Thyroid gland (tissue), 4 donors: ENCODE measurements around the gene SELENOP.

Source experiments
- POLR2A ChIP-seq, 2 donors: fragments of 450-650 bp; IDR thresholded peaks; one replicate each; pipeline ENCODE4 v1.6.1; 2017; ENCODE audit warnings: antibody characterized with exemption in 2 of 2, mild to moderate bottlenecking in 2 of 2, moderate library complexity in 1 of 2
- TF ChIP-seq, protein P1 (sequence below), 6 experiments: fragments of 200-600 bp in 3 of 6; fragments of 450-650 bp in 3 of 6; sonication (generic) in 3 of 6; IDR thresholded peaks; one replicate each; pipeline ENCODE4 v1.5.1; 2016 to 2019; ENCODE audit warnings: antibody characterized with exemption in 6 of 6, mild to moderate bottlenecking in 2 of 6, inconsistent platforms in 1 of 6, moderate library complexity in 1 of 6

DNA sequence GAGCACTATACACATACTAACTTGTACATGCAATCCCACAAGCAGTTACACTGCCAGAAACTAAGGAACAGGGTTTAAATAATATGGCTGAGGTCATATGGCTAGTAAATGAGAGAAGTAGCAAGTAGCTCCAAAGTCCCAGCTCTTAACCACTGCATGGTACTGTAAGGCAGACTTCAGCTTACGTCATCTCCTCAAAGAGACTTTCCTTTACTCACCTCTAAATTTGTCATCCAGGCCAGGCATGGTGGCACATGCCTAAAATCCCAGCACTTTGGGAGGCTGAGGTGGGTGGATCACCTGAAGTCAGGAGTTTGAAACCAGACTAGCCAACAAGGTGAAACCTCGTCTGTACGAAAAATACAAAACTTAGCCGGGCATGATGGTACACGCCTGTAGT is 20.4 kb upstream of the SELENOP start:
- TF ChIP-seq, protein P1, sequence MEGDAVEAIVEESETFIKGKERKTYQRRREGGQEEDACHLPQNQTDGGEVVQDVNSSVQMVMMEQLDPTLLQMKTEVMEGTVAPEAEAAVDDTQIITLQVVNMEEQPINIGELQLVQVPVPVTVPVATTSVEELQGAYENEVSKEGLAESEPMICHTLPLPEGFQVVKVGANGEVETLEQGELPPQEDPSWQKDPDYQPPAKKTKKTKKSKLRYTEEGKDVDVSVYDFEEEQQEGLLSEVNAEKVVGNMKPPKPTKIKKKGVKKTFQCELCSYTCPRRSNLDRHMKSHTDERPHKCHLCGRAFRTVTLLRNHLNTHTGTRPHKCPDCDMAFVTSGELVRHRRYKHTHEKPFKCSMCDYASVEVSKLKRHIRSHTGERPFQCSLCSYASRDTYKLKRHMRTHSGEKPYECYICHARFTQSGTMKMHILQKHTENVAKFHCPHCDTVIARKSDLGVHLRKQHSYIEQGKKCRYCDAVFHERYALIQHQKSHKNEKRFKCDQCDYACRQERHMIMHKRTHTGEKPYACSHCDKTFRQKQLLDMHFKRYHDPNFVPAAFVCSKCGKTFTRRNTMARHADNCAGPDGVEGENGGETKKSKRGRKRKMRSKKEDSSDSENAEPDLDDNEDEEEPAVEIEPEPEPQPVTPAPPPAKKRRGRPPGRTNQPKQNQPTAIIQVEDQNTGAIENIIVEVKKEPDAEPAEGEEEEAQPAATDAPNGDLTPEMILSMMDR (IDR thresholded peaks at IDR 0.05), result no peak
- TF ChIP-seq POLR2A (IDR thresholded peaks at IDR 0.05), result no peak
